AG09309 (cell line): ENCODE measurements around the gene FKBP9.

Experiments
- DNase-seq: peaks from one replicate; pipeline ENCODE4 v3.0.0-alpha.2; 2010; ENCODE audit warnings: low read depth
- H3K4me3 ChIP-seq: 2 replicates; pipeline ENCODE4 v1.5.1; 2011; ENCODE audit warnings: mild to moderate bottlenecking, low read depth, low read length, moderate library complexity; ENCODE audit not compliant: control insufficient read depth
- TF ChIP-seq, protein P1 (sequence below): IDR thresholded peaks from 2 replicates; pipeline ENCODE4 v1.5.1; 2011; ENCODE audit warnings: mild to moderate bottlenecking, low read depth, low read length, inconsistent platforms; ENCODE audit not compliant: insufficient read depth, control insufficient read depth; ENCODE audit errors: missing control alignments

FKBP9 gene

DNA sequence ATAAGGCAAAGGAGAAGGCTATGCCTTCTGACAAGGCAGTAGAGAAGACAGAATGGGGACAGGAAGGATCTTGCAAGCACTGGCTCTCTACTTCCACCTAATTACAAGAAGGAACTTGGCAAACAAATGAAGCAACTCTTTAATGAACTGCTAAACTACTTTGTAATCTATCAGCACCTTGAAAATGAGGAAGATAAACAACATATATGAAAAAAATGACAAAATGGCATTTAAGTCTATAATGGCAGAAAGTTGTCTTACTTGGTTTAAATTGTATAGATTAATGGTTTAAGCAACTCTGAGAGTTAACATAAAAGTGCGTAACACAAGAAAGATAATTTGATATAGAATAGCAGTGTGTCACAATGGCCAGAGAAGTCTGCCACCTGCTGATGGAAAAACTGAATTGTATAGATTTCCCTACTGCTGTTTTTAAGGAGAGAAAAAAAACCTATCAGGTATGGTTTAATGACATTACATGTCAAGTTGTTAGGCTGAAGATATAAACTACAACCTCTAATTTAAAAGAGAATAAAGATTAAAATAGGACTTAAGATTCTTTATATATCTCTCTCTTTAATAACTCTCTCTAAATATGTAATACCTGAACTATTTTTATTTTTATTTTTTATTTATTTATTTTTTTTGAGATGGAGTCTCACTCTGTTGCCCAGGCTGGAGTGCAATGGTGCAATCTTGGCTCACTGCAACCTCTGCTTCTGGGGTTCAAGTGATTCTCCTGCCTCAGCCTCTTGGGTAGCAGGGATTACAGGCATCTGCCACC lies 93.5 kb downstream of the FKBP9 start:
- H3K4me3 ChIP-seq = no peak overlapping the region
- peak; percentile 14 for DNase-seq
- TF ChIP-seq, protein P1, sequence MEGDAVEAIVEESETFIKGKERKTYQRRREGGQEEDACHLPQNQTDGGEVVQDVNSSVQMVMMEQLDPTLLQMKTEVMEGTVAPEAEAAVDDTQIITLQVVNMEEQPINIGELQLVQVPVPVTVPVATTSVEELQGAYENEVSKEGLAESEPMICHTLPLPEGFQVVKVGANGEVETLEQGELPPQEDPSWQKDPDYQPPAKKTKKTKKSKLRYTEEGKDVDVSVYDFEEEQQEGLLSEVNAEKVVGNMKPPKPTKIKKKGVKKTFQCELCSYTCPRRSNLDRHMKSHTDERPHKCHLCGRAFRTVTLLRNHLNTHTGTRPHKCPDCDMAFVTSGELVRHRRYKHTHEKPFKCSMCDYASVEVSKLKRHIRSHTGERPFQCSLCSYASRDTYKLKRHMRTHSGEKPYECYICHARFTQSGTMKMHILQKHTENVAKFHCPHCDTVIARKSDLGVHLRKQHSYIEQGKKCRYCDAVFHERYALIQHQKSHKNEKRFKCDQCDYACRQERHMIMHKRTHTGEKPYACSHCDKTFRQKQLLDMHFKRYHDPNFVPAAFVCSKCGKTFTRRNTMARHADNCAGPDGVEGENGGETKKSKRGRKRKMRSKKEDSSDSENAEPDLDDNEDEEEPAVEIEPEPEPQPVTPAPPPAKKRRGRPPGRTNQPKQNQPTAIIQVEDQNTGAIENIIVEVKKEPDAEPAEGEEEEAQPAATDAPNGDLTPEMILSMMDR = peak; percentile 53

DNA sequence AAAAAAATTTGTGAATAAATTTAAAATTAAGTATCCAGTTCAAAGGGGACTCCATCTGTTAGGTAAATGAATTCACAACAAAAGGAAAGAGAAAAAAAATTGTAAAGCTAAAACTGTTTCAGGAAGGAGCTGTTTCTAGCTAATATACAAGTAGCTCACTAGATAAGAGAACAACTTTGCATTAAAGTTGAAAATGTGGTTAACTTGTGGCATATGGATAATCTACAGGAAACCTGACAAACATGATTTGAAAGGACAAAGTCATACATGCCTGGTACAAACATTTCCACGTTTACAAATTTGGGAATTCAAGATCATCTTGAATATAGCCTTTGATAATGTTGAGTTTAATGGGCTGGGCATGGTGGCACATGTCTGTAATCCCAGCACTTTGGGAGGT lies 96.5 kb downstream of the FKBP9 start:
- TF ChIP-seq, protein P1 = no peak
- H3K4me3 ChIP-seq = no peak overlapping the region
- DNase-seq = no peak

DNA sequence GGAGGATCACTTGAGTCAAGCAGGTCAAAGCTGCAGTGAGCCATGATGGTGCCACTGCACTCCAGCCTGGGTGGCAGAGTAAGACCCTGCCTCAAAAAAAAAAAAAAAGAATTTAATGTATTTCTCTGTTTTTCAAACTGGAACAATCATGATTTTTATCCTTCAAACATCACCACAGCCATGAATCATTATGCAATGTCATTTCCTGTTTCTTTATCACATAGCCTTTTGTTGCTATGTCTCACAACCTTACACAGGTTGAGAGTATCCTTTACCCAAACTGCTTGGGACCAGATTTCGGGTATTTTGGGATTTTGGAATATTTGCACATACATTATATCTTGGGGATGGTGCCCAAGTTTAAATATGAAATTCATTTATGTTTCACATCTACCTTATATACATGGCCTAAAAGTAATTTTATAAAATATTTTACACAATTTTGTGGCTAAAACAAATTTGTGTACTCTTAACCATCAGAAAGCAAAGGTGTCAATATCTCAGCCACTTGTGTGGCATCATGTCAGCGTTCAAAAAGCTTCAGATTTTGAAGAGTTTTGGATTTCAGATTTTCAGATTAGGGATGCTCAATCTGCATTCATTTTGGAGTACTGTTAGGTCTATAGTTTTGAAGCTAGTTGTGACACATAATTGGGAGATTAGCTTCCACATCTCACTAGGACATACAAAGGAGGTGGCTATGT lies 97.2 kb downstream of the FKBP9 start:
- DNase-seq = no peak
- TF ChIP-seq, protein P1 = no peak
- H3K4me3 ChIP-seq = no peak overlapping the region

DNA sequence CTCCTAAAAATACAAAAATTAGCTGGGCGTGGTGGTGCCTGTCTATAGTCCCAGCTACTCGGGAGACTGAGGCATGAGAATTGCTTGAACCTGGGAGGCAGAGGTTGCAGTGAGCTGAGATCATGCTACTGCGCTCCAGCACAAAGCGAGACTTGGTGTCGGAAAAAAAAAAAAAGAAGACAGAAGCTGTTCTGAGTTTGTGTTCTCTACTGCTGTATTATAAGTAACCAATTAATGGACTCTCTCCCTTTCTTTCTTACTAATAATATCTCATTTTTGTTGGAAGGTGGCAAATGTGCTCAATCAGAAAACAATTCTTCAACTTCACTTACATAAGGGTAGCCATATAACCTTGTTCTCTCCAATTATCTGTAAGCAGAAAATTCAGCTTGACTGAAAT lies 97.9 kb downstream of the FKBP9 start:
- H3K4me3 ChIP-seq = no peak overlapping the region
- no peak for DNase-seq
- TF ChIP-seq, protein P1 = no peak
